HepG2 (cell line): Measurements from ENCODE around the gene RANBP2. TPM values are rescaled to one million over a fixed set of nuclear protein-coding genes. Genes with fewer than 3 reads are reported as not detected.

Source experiments
- ATAC-seq: fragments of 200-7000 bp; cut with Tn5 transposase; 3 replicates; pipeline ENCODE4 v1.9.1; 2020; ENCODE audit warnings: mild to moderate bottlenecking, moderate library complexity
- BruUV-seq: library from RNA; stranded (reverse); fragments of 400-500 nt; replicated peaks from 2 replicates; lab custom pipeline; 2021; lab: Mats Ljungman, UMichigan
- CTCF ChIA-PET: fragments of 300-600 bp; formaldehyde crosslinking; extraction: SDS; loops from one replicate; lab custom pipeline; 2021; ENCODE audit warnings: low total read pairs, inconsistent platforms, low intra/inter-chr PET ratio; lab: Yijun Ruan, JAX
- POLR2A ChIA-PET: fragments of 350-600 bp; sonication (Branson Sonifier 250); formaldehyde crosslinking; loops from one replicate; lab custom pipeline; 2020; ENCODE audit warnings: antibody characterized with exemption, inconsistent platforms; lab: Yijun Ruan, JAX
- DNase-seq: peaks from one replicate; pipeline ENCODE4 v3.0.0-alpha.2; 2015; ENCODE audit warnings: low spot score
- FAIRE-seq: peaks from 3 replicates; lab custom pipeline; 2011; peaks lifted over from hg19 to GRCh38; lab: Jason Lieb, UNC
- H2AFZ ChIP-seq: one replicate; pipeline ENCODE4 v1.6.1; 2011; ENCODE audit warnings: low read length, inconsistent platforms
- H3K27ac ChIP-seq: fragments of 300-600 bp; 3 replicates; pipeline ENCODE4 v1.8.0; 2011; ENCODE audit warnings: mixed run types, mild to moderate bottlenecking, mixed read lengths, low read length, inconsistent platforms; ENCODE audit not compliant: insufficient read depth; ENCODE audit errors: extremely low read length
- H3K27me3 ChIP-seq, 2 experiments: fragments of 200-600 bp in 1 of 2; 2 replicates in 1 of 2; 3 replicates in 1 of 2; pipeline versions ENCODE4 v1.6.0 to v1.8.0; 2011; ENCODE audit warnings: low read length in 2 of 2, mild to moderate bottlenecking in 2 of 2, moderate library complexity in 2 of 2, inconsistent platforms in 1 of 2; ENCODE audit not compliant: insufficient read depth in 2 of 2, control insufficient read depth in 1 of 2
- H3K36me3 ChIP-seq, 2 experiments: fragments of 200-600 bp in 1 of 2; replicated peaks in 1 of 2; 2 replicates in 1 of 2; 3 replicates in 1 of 2; pipeline versions ENCODE4 v1.5.1 to v1.8.0; 2011; ENCODE audit warnings: low read length in 2 of 2, inconsistent platforms in 1 of 2; ENCODE audit not compliant: insufficient read depth in 2 of 2, control insufficient read depth in 1 of 2
- H3K4me1 ChIP-seq: 2 replicates; pipeline ENCODE4 v1.5.1; 2012; ENCODE audit warnings: low read length, inconsistent platforms; ENCODE audit not compliant: insufficient read depth
- H3K4me2 ChIP-seq: 2 replicates; pipeline ENCODE4 v1.6.0; 2011; ENCODE audit warnings: low read depth, low read length, inconsistent platforms
- H3K4me3 ChIP-seq, 3 experiments: fragments of 200-600 bp in 1 of 3; sonication (generic), shearing (Covaris generic) in 1 of 3; replicated peaks in 1 of 3; 2 replicates each; pipeline ENCODE4 v1.5.1; 2011 to 2016; ENCODE audit warnings: low read length in 3 of 3, inconsistent platforms in 2 of 3, low read depth in 2 of 3, mild to moderate bottlenecking in 2 of 3, control low read depth in 1 of 3, mixed read lengths in 1 of 3; ENCODE audit not compliant: insufficient read depth in 1 of 3
- H3K79me2 ChIP-seq: one replicate; pipeline ENCODE4 v1.6.1; 2011; ENCODE audit warnings: low read length, inconsistent platforms; ENCODE audit not compliant: insufficient read depth
- H3K9ac ChIP-seq: 2 replicates; pipeline ENCODE4 v1.6.0; 2011; ENCODE audit warnings: mild to moderate bottlenecking, low read depth, low read length, inconsistent platforms; ENCODE audit not compliant: insufficient read depth
- H3K9me3 ChIP-seq: 2 replicates; pipeline ENCODE4 v1.5.1; 2012; ENCODE audit warnings: mild to moderate bottlenecking, low read length
- H4K20me1 ChIP-seq: 2 replicates; pipeline ENCODE4 v1.6.0; 2011; ENCODE audit warnings: inconsistent platforms, mild to moderate bottlenecking, low read length, moderate library complexity; ENCODE audit not compliant: insufficient read depth
- ARNT ChIP-seq: fragments of 450-650 bp; IDR thresholded peaks from 2 replicates; pipeline ENCODE4 v1.6.1; 2017
- ELF1 ChIP-seq: sonication (generic); formaldehyde crosslinking; IDR thresholded peaks from 2 replicates; pipeline ENCODE4 v1.4.0; 2020; ENCODE audit warnings: missing genetic modification reagents
- ELF4 ChIP-seq: sonication (generic); formaldehyde crosslinking; IDR thresholded peaks from 2 replicates; pipeline ENCODE4 v1.5.0; 2020; ENCODE audit warnings: missing genetic modification reagents, mild to moderate bottlenecking, moderate library complexity, borderline replicate concordance
- ERF ChIP-seq: IDR thresholded peaks from 2 replicates; pipeline ENCODE4 v1.6.1; 2018; ENCODE audit warnings: missing biosample characterization, missing genetic modification reagents
- FOSL2 ChIP-seq: sonication (generic); formaldehyde crosslinking; IDR thresholded peaks from 2 replicates; pipeline ENCODE4 v1.4.0; 2020; ENCODE audit warnings: missing genetic modification reagents
- HDAC1 ChIP-seq: sonication (generic); formaldehyde crosslinking; IDR thresholded peaks from 2 replicates; pipeline ENCODE4 v1.5.1; 2020; ENCODE audit warnings: mild to moderate bottlenecking, missing genetic modification reagents
- KDM4B ChIP-seq: sonication (generic); formaldehyde crosslinking; IDR thresholded peaks from 2 replicates; pipeline ENCODE4 v1.4.0; 2020; ENCODE audit warnings: missing genetic modification reagents
- LRRFIP1 ChIP-seq: sonication (generic); formaldehyde crosslinking; conservative IDR thresholded peaks from 2 replicates; pipeline ENCODE4 v1.4.0; 2020; ENCODE audit warnings: missing genetic modification reagents
- MTERF4 ChIP-seq: sonication (generic); formaldehyde crosslinking; IDR thresholded peaks from 2 replicates; pipeline ENCODE4 v1.8.0; 2023; ENCODE audit warnings: mild to moderate bottlenecking, missing genetic modification reagents
- MXD1 ChIP-seq: sonication (generic); formaldehyde crosslinking; IDR thresholded peaks from 2 replicates; pipeline ENCODE4 v1.4.0; 2020; ENCODE audit warnings: mild to moderate bottlenecking, missing genetic modification reagents
- NFE2L2 ChIP-seq: fragments of 150-350 bp; IDR thresholded peaks from 2 replicates; pipeline ENCODE4 v1.6.1; 2014; ENCODE audit warnings: low read length
- NFYC ChIP-seq: IDR thresholded peaks from 2 replicates; pipeline ENCODE4 v1.6.1; 2016; ENCODE audit warnings: missing genetic modification reagents, missing compliant biosample characterization
- PTBP1 ChIP-seq: fragments of 200-400 bp; formaldehyde crosslinking; IDR thresholded peaks from 2 replicates; pipeline ENCODE4 v1.6.1; 2018; ENCODE audit warnings: low read length, low read depth; ENCODE audit not compliant: poor library complexity, severe bottlenecking
- RARG ChIP-seq: sonication (generic); formaldehyde crosslinking; IDR thresholded peaks from 2 replicates; pipeline ENCODE4 v1.4.0; 2020; ENCODE audit warnings: low read depth, mild to moderate bottlenecking, missing genetic modification reagents
- REL ChIP-seq: sonication (generic); formaldehyde crosslinking; conservative IDR thresholded peaks from 2 replicates; pipeline ENCODE4 v1.8.0; 2022; ENCODE audit warnings: mild to moderate bottlenecking, missing genetic modification reagents, moderate library complexity
- SALL1 ChIP-seq: sonication (generic); formaldehyde crosslinking; IDR thresholded peaks from 2 replicates; pipeline ENCODE4 v1.8.0; 2022; ENCODE audit warnings: mild to moderate bottlenecking, missing genetic modification reagents
- SAP130 ChIP-seq: IDR thresholded peaks from 2 replicates; pipeline ENCODE4 v1.6.1; 2016; ENCODE audit warnings: low read depth
- SMARCE1 ChIP-seq: fragments of 450-650 bp; IDR thresholded peaks from 2 replicates; pipeline ENCODE4 v1.6.1; 2017; ENCODE audit warnings: borderline replicate concordance
- SPEN ChIP-seq: sonication (generic); formaldehyde crosslinking; IDR thresholded peaks from 2 replicates; pipeline ENCODE4 v1.5.1; 2020; ENCODE audit warnings: low read depth, mild to moderate bottlenecking, missing genetic modification reagents
- SYNCRIP ChIP-seq: fragments of 200-400 bp; formaldehyde crosslinking; IDR thresholded peaks from 2 replicates; pipeline ENCODE4 v1.6.1; 2018; ENCODE audit warnings: mild to moderate bottlenecking, low read depth, low read length; ENCODE audit not compliant: insufficient read depth
- THAP11 ChIP-seq: IDR thresholded peaks from 2 replicates; pipeline ENCODE4 v1.6.1; 2016; ENCODE audit warnings: missing biosample characterization, missing genetic modification reagents
- ZBTB20 ChIP-seq: sonication (generic); formaldehyde crosslinking; IDR thresholded peaks from 2 replicates; pipeline ENCODE4 v1.8.1; 2023; ENCODE audit warnings: missing genetic modification reagents, low read depth, mild to moderate bottlenecking, borderline replicate concordance
- ZMYM4 ChIP-seq: sonication (generic); formaldehyde crosslinking; IDR thresholded peaks from 2 replicates; pipeline ENCODE4 v1.8.1; 2023; ENCODE audit warnings: mild to moderate bottlenecking, missing genetic modification reagents
- ZNF550 ChIP-seq: sonication (generic); formaldehyde crosslinking; IDR thresholded peaks from 2 replicates; pipeline ENCODE4 v1.4.0; 2020; ENCODE audit warnings: mild to moderate bottlenecking, missing genetic modification reagents, borderline replicate concordance
- ZNF607 ChIP-seq: sonication (generic); formaldehyde crosslinking; IDR thresholded peaks from 2 replicates; pipeline ENCODE4 v1.5.1; 2020; ENCODE audit warnings: missing genetic modification reagents, mild to moderate bottlenecking, borderline replicate concordance
- ZNF792 ChIP-seq: IDR thresholded peaks from 2 replicates; pipeline ENCODE4 v1.6.1; 2016
- in situ Hi-C: cut with HindIII; loops from 2 replicates; pipeline ENCODE4 v1.10.0; 2017; ENCODE audit warnings: low pct_unique_long_range_greater_than_20kb; ENCODE audit not compliant: extremely low pct_ligation_motif_present
- intact Hi-C: fragments of 100-400 bp; cut with micrococcal nuclease; formaldehyde crosslinking; loops from one replicate; pipeline ENCODE4 v1.10.0; 2022; ENCODE audit not compliant: unreplicated experiment
- polyA plus RNA-seq, 8 experiments: library from polyadenylated mRNA; depleted of rRNA in 3 of 8; stranded (reverse) in 7 of 8; unstranded in 1 of 8; fragments of >200 nt; fragmentation: Illumina TruSeq in 4 of 8; extraction: Trizol in 4 of 8; gene quantifications; 2 replicates each; pipeline versions ENCODE4 v1.2.1 to v1.2.3, GENCODE V29; 2011 to 2016; ENCODE audit warnings: low read depth in 4 of 8, missing spikeins in 1 of 8, mixed read lengths in 1 of 8; ENCODE audit not compliant: insufficient read depth in 1 of 8
- total RNA-seq, 5 experiments: library from RNA; depleted of rRNA; stranded (reverse); fragments of >200 nt; fragmentation: Illumina TruSeq; extraction: Trizol; gene quantifications; 2 replicates each; pipeline ENCODE4 v1.2.3, GENCODE V29; 2016; ENCODE audit warnings: low read depth in 1 of 5

RANBP2 gene
- total and polyA plus RNA-seq, 2 of the 13 experiments (the other 11 are each of a cell fraction or from before 2014, with no cell fraction given) = 12.2 to 87.0 TPM

GRCh38 chr2:108833219-108833618 is 113.9 kb downstream of the RANBP2 start:
- peak; percentile 37 for DNase-seq
- H3K4me3 ChIP-seq = no peak overlapping the region
- ChIA-PET POLR2A (no interaction called here), CTCF (no interaction called here)
- H3K4me1 ChIP-seq = peaks cover 34% of the 10 kb centered on the region
- H3K9ac ChIP-seq = no peak overlapping the region
- in situ Hi-C loops (no loop called here), intact Hi-C loops (no loop called here)
- H3K79me2 ChIP-seq = no peaks in the 10 kb centered on the region
- FAIRE-seq = no peak
- peaks cover 10% of the 10 kb centered on the region; the same call in 1 of the 2 replicates for H3K9me3 ChIP-seq
- peak overlapping the region; percentile 41 for H3K27ac ChIP-seq
- H4K20me1 ChIP-seq = no peaks in the 10 kb centered on the region
- ATAC-seq = peak; percentile 81
- peak overlapping the region; percentile 33; the same call in 1 of the 2 replicates for H3K4me2 ChIP-seq
- peak overlapping the region; percentile 1 for H2AFZ ChIP-seq
- no peaks in the 10 kb centered on the region for H3K27me3 ChIP-seq
- BruUV-seq = no TSS peak
- H3K36me3 ChIP-seq = 0 out of 5 replicates have a peak, but pooled peaks cover 2 to 4% of the 10 kb centered on the region in 2 experiments
- TF ChIP-seq ZNF792 (peak; percentile 45; the same call in 1 of the 2 replicates), ELF4 (CRISPR knock-in tag) (no peak), ZNF607 (no peak), HDAC1 (CRISPR knock-in tag) (peak; percentile 48), ERF (CRISPR knock-in tag) (peak; percentile 65), MTERF4 (CRISPR knock-in tag) (no peak), SPEN (0 out of 2 replicates have a peak, but pooled peaks have one; percentile 17), ARNT (no peak), REL (CRISPR knock-in tag) (no peak), SYNCRIP (no peak), ZBTB20 (CRISPR knock-in tag) (peak; percentile 59; the same call in 1 of the 2 replicates), MXD1 (CRISPR knock-in tag) (no peak), NFYC (CRISPR knock-in tag) (no peak), LRRFIP1 (CRISPR knock-in tag) (no peak), NFE2L2 (no peak), FOSL2 (CRISPR knock-in tag) (no peak), KDM4B (no peak), SAP130 (CRISPR knock-in tag) (peak; percentile 70), ZNF550 (CRISPR knock-in tag) (no peak), RARG (CRISPR knock-in tag) (no peak), SMARCE1 (no peak), ELF1 (CRISPR knock-in tag) (peak; percentile 78), SALL1 (CRISPR knock-in tag) (no peak; the same call in 1 of the 2 replicates), THAP11 (peak; percentile 38; the same call in 1 of the 2 replicates), ZMYM4 (CRISPR knock-in tag) (peak; percentile 34; the same call in 1 of the 2 replicates), PTBP1 (no peak)
